ENCODE data around the gene MRPL37. TPM values are rescaled to one million over a fixed set of nuclear protein-coding genes. Genes with fewer than 3 reads are reported as not detected.

Gene MRPL37
- total RNA-seq, 2 donors from 2014 or later, result 34.9 to 41.8 TPM

DNA sequence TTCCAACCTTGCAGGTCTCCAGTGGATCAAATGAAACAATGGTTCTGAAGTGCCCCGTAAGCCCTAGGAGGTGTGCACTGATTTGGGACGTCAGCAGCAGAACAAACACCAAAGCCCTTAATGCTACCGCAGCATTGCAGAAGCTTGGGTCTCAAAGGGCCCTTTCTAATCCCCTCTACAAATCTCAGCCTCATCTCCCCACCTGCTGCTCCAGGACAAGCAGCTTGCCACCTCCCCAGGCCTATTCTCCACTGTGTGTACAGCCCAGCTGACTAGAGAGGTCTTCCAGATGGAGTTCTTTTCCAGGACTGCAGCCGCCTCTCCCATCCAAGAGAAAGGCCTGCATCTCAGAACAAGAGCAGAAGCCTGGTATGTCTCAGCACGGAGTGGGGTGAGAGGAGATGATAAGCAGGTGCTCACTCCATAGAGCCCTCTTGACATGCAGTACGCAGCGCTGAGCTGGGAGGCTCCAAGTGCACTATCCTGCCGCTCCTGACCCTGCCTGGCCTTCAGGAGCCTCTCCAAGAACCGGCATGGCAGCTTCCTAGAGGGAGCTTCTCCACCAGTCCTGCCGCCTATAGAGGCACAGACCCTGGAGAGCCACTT is 46.3 kb downstream of the MRPL37 start:
- no peak overlapping the region for H3K27ac ChIP-seq
- 85 to 87% methylated on average over 4 to 10 of the region's 10 CpGs for WGBS, 2 donors
- intact Hi-C loops (cut with DNase I), result no loop called here
- TF ChIP-seq POLR2A (IDR thresholded peaks at IDR 0.05), result no peak
- TF ChIP-seq, protein P1, sequence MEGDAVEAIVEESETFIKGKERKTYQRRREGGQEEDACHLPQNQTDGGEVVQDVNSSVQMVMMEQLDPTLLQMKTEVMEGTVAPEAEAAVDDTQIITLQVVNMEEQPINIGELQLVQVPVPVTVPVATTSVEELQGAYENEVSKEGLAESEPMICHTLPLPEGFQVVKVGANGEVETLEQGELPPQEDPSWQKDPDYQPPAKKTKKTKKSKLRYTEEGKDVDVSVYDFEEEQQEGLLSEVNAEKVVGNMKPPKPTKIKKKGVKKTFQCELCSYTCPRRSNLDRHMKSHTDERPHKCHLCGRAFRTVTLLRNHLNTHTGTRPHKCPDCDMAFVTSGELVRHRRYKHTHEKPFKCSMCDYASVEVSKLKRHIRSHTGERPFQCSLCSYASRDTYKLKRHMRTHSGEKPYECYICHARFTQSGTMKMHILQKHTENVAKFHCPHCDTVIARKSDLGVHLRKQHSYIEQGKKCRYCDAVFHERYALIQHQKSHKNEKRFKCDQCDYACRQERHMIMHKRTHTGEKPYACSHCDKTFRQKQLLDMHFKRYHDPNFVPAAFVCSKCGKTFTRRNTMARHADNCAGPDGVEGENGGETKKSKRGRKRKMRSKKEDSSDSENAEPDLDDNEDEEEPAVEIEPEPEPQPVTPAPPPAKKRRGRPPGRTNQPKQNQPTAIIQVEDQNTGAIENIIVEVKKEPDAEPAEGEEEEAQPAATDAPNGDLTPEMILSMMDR (IDR thresholded peaks at IDR 0.05), result no peak
- no peaks in the 10 kb centered on the region for H3K4me1 ChIP-seq
- no peaks in the 10 kb centered on the region for H3K27me3 ChIP-seq
- no peak for ATAC-seq
- peaks cover 0 to 2% of the 10 kb centered on the region in 2 donors for H3K36me3 ChIP-seq (replicated peaks in 1 of 2; ENCODE audit: insufficient read depth in 1 of 2, low read depth in 2 of 2)
- H3K4me3 ChIP-seq, result no peak overlapping the region
- DNase-seq, result no peak
- no peaks in the 10 kb centered on the region for H3K9me3 ChIP-seq

DNA sequence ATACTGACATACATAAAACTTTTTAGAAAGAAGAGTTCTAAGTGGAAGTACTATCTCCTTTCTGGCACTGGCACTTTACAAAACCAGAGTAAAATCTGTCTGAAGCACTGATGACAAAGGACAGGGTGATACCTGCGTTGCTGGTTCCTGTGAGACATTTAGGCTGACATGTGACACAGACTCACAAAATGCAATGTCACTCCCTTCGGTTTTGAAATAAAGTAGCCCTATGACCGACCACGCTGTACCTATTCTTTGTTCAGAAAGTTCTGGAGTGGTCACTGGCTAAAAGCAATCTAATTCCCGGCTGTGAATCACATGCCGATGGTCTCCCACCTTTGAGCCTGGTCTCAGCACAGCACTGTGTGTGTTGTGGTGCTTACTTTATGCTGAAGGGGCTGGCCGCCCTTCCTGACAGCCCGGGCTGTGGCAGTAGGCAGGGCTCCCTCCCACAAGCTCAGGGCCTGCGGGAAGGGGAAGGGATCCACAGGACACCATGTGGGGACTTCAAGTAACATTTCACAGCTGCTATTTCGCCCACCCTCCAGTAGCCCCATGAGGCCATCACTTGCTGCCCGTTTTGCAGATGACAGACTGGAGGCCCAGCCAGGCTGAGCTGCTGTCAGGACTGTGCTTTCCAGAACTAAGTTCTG is 48.0 kb downstream of the MRPL37 start:
- Histone ChIP-seq H3K4me3 (no peak overlapping the region), H3K4me1 (no peaks in the 10 kb centered on the region), H3K27ac (no peak overlapping the region), H3K9me3 (no peaks in the 10 kb centered on the region), H3K27me3 (no peaks in the 10 kb centered on the region), H3K36me3 (replicated peaks in 1 of 2; ENCODE audit: insufficient read depth in 1 of 2, low read depth in 2 of 2) (peaks cover 0 to 2% of the 10 kb centered on the region in 2 donors)
- DNase-seq, result no peak
- 81 to 82% methylated on average over 7 to 11 of the region's 11 CpGs for WGBS, 2 donors
- no peak for ATAC-seq
- TF ChIP-seq, protein P1 (IDR thresholded peaks at IDR 0.05), result no peak
- no peak for TF ChIP-seq POLR2A (IDR thresholded peaks at IDR 0.05)
- intact Hi-C loops (cut with DNase I), result no loop called here

DNA sequence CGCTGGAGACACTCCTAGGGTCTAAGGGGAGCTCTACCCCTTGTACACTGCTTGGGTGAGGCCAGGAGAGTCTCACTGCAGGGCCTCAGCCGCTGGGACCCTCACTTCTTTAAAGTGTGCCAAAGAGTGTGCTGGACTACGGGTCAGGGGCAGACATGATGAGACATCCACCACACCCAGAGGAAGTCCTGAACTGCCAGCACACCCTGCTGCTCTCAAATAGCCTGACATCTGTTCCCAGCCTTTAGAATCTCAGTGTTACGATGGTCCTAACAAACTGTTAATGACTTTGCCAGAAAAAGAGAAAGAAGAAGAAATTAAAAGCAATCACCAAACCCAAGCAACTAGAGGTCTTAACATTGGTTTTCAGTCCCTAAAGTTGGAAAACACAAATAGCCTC is 49.0 kb downstream of the MRPL37 start:
- intact Hi-C loops (cut with DNase I), result no loop called here
- ATAC-seq, result no peak
- DNase-seq, result no peak
- Histone ChIP-seq H3K27me3 (no peaks in the 10 kb centered on the region), H3K4me3 (no peak overlapping the region), H3K9me3 (no peaks in the 10 kb centered on the region), H3K27ac (no peak overlapping the region), H3K36me3 (replicated peaks in 1 of 2; ENCODE audit: insufficient read depth in 1 of 2, low read depth in 2 of 2) (peaks cover 0 to 2% of the 10 kb centered on the region in 2 donors), H3K4me1 (no peaks in the 10 kb centered on the region)
- TF ChIP-seq POLR2A (IDR thresholded peaks at IDR 0.05), result no peak
- TF ChIP-seq, protein P1 (IDR thresholded peaks at IDR 0.05), result no peak
- WGBS, 2 donors, result 78 to 89% methylated on average over 4 of the region's 4 CpGs

DNA sequence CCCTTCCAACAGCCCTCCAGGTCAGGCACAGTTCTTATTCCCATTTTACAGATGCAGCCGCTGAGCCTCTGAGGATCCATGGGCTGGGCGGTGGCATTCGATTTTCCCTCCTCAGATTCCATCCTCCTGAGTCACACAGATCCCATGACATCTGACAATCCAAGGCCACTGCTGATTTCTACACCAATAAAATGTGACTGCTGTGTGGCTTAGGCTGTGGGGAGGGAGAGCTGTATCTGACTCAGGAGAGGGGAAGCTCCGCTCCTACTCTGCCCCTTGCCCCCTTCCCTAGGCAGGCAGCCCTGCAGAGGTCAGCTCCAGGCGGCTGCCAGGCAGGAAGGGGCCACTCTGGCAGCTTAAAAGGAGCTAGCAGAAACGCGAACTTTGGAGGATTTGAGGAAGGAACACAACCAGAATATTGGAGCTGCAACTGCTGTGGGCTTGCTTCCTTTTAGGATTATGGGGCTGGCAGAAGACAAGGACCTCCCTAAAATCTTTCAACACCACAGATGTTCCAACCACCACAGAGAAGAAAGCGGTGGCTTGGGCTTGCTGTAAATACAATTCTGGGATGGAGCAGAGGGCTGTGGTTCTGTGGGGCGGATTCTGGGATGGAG is 50.0 kb downstream of the MRPL37 start:
- H3K27ac ChIP-seq, result no peak overlapping the region
- no peaks in the 10 kb centered on the region for H3K9me3 ChIP-seq
- H3K36me3 ChIP-seq (replicated peaks in 1 of 2; ENCODE audit: insufficient read depth in 1 of 2, low read depth in 2 of 2), result peaks cover 0 to 2% of the 10 kb centered on the region in 2 donors
- DNase-seq, result no peak
- H3K4me3 ChIP-seq, result no peak overlapping the region
- ATAC-seq, result peak; percentile 25
- H3K4me1 ChIP-seq, result no peaks in the 10 kb centered on the region
- TF ChIP-seq POLR2A (IDR thresholded peaks at IDR 0.05), result no peak
- TF ChIP-seq, protein P1 (IDR thresholded peaks at IDR 0.05), result no peak
- WGBS, 2 donors, result 77% methylated on average over 9 of the region's 9 CpGs
- no peaks in the 10 kb centered on the region for H3K27me3 ChIP-seq
- intact Hi-C loops (cut with DNase I), result no loop called here
